ENCODE results near the gene NUP93.

The NUP93 gene

GRCh38 chr16:56758930-56759329, 29.0 kb downstream of the NUP93 start:
- ChIA-PET CTCF (no interaction called here), POLR2A (no interaction called here)
- Histone ChIP-seq H3K9me3 (ENCODE audit: control insufficient read depth, insufficient read depth, low read depth, low read length) (no peaks in the 10 kb centered on the region), H3K4me3 (ENCODE audit: low read depth, low read length) (no peak overlapping the region), H3K27ac (ENCODE audit: extremely low read depth, low read depth, low read length) (no peak overlapping the region), H3K4me1 (ENCODE audit: control insufficient read depth, insufficient read depth, low read length) (no peaks in the 10 kb centered on the region), H3K36me3 (ENCODE audit: control insufficient read depth in 2 of 2, insufficient read depth in 1 of 2, low read length in 2 of 2) (peaks cover 12 to 33% of the 10 kb centered on the region in 2 experiments; a peak in 2 of 3 replicates)
- TF ChIP-seq ZNF426 (tag by site-specific recombination; IDR thresholded peaks at IDR 0.05): no peak
- TF ChIP-seq ZNF335 (tag by site-specific recombination; conservative IDR thresholded peaks at IDR 0.05): no peak

DNA sequence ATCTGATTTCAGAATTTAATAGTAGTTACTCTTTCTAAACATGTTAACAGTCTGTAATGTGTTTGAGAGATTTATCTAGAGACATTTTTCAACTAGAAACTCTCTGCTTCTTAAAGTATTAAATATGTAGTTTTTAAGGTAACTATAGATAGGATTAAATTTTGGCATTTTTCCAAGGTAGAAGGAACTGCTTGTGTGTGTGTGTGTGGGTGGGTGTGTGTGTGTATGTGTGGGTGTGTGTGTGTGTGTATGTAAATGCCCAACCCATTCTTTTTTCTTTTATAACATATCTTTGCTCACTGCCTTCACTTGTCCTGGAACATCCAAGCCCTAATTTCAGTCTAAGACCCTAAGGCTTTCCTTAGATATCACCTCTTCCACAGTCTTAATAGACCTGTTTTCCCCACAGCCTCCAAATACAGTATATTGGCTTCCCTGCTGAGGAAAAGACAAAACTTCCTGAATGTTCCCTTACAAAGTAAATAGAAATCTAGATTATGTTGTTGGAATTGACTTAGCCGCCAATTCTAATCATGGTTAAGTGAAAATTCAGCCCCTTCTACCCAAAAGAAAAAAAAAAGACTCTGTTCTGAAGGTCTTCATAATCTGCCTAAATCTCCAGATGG, 33.5 kb downstream of the NUP93 start:
- CTCF ChIA-PET: no interaction called here
- POLR2A ChIA-PET: no interaction called here
- no peaks in the 10 kb centered on the region for H3K9me3 ChIP-seq (ENCODE audit: control insufficient read depth, insufficient read depth, low read depth, low read length)
- peaks cover 12 to 39% of the 10 kb centered on the region in 2 experiments; a peak in 2 of 3 replicates for H3K36me3 ChIP-seq (ENCODE audit: control insufficient read depth in 2 of 2, insufficient read depth in 1 of 2, low read length in 2 of 2)
- no peaks in the 10 kb centered on the region for H3K4me1 ChIP-seq (ENCODE audit: control insufficient read depth, insufficient read depth, low read length)
- TF ChIP-seq ZNF791 (tag by site-specific recombination; IDR thresholded peaks at IDR 0.05) (no peak), ZBTB7A (tag by site-specific recombination; IDR thresholded peaks at IDR 0.05; ENCODE audit: low read depth) (no peak), EGR2 (tag by site-specific recombination; IDR thresholded peaks at IDR 0.05; ENCODE audit: low read depth) (peak; percentile 92), ZNF530 (tag by site-specific recombination; IDR thresholded peaks at IDR 0.05; ENCODE audit: low read depth) (no peak), ZBTB11 (tag by site-specific recombination; conservative IDR thresholded peaks at IDR 0.05; ENCODE audit: low read depth) (no peak), ZNF132 (tag by site-specific recombination; IDR thresholded peaks at IDR 0.05; ENCODE audit: borderline replicate concordance) (no peak), MZF1 (tag by site-specific recombination; IDR thresholded peaks at IDR 0.05; ENCODE audit: borderline replicate concordance) (no peak), ZNF2 (tag by site-specific recombination; IDR thresholded peaks at IDR 0.05) (no peak), ZNF292 (tag by site-specific recombination; IDR thresholded peaks at IDR 0.05; ENCODE audit: borderline replicate concordance, low read depth) (no peak), ZNF501 (tag by site-specific recombination; IDR thresholded peaks at IDR 0.05) (no peak), ZFHX2 (tag by site-specific recombination; conservative IDR thresholded peaks at IDR 0.05) (peak; percentile 86), SCRT1 (tag by site-specific recombination; IDR thresholded peaks at IDR 0.05; ENCODE audit: borderline replicate concordance) (no peak)
- TF ChIP-seq, protein P1, sequence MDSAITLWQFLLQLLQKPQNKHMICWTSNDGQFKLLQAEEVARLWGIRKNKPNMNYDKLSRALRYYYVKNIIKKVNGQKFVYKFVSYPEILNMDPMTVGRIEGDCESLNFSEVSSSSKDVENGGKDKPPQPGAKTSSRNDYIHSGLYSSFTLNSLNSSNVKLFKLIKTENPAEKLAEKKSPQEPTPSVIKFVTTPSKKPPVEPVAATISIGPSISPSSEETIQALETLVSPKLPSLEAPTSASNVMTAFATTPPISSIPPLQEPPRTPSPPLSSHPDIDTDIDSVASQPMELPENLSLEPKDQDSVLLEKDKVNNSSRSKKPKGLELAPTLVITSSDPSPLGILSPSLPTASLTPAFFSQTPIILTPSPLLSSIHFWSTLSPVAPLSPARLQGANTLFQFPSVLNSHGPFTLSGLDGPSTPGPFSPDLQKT (IDR thresholded peaks at IDR 0.05; ENCODE audit: borderline replicate concordance, low read depth, low read length): no peak
- no peak overlapping the region for H3K27ac ChIP-seq (ENCODE audit: extremely low read depth, low read depth, low read length)
- no peak overlapping the region for H3K4me3 ChIP-seq (ENCODE audit: low read depth, low read length)

- Histone ChIP-seq H3K9me3 (ENCODE audit: control insufficient read depth, insufficient read depth, low read depth, low read length) (no peaks in the 10 kb centered on the region), H3K27ac (ENCODE audit: extremely low read depth, low read depth, low read length) (no peak overlapping the region), H3K36me3 (ENCODE audit: control insufficient read depth in 2 of 2, insufficient read depth in 1 of 2, low read length in 2 of 2) (peaks cover 12 to 25% of the 10 kb centered on the region in 2 experiments; a peak in 2 of 3 replicates), H3K4me1 (ENCODE audit: control insufficient read depth, insufficient read depth, low read length) (no peaks in the 10 kb centered on the region), H3K4me3 (ENCODE audit: low read depth, low read length) (no peak overlapping the region)
- TF ChIP-seq, protein P2, sequence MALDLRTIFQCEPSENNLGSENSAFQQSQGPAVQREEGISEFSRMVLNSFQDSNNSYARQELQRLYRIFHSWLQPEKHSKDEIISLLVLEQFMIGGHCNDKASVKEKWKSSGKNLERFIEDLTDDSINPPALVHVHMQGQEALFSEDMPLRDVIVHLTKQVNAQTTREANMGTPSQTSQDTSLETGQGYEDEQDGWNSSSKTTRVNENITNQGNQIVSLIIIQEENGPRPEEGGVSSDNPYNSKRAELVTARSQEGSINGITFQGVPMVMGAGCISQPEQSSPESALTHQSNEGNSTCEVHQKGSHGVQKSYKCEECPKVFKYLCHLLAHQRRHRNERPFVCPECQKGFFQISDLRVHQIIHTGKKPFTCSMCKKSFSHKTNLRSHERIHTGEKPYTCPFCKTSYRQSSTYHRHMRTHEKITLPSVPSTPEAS (tag by site-specific recombination; IDR thresholded peaks at IDR 0.05): no peak
- TF ChIP-seq ZNF292 (tag by site-specific recombination; IDR thresholded peaks at IDR 0.05; ENCODE audit: borderline replicate concordance, low read depth) (no peak), ZBTB1 (tag by site-specific recombination; IDR thresholded peaks at IDR 0.05) (no peak), ZNF239 (tag by site-specific recombination; IDR thresholded peaks at IDR 0.05) (no peak), ZNF214 (tag by site-specific recombination; IDR thresholded peaks at IDR 0.05; ENCODE audit: borderline replicate concordance) (no peak), HOXD13 (CRISPR knock-in tag; IDR thresholded peaks at IDR 0.05; ENCODE audit: borderline replicate concordance) (no peak)
- TF ChIP-seq, protein P3, sequence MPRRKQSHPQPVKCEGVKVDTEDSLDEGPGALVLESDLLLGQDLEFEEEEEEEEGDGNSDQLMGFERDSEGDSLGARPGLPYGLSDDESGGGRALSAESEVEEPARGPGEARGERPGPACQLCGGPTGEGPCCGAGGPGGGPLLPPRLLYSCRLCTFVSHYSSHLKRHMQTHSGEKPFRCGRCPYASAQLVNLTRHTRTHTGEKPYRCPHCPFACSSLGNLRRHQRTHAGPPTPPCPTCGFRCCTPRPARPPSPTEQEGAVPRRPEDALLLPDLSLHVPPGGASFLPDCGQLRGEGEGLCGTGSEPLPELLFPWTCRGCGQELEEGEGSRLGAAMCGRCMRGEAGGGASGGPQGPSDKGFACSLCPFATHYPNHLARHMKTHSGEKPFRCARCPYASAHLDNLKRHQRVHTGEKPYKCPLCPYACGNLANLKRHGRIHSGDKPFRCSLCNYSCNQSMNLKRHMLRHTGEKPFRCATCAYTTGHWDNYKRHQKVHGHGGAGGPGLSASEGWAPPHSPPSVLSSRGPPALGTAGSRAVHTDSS (tag by site-specific recombination; IDR thresholded peaks at IDR 0.05): no peak
- TF ChIP-seq, protein P4, sequence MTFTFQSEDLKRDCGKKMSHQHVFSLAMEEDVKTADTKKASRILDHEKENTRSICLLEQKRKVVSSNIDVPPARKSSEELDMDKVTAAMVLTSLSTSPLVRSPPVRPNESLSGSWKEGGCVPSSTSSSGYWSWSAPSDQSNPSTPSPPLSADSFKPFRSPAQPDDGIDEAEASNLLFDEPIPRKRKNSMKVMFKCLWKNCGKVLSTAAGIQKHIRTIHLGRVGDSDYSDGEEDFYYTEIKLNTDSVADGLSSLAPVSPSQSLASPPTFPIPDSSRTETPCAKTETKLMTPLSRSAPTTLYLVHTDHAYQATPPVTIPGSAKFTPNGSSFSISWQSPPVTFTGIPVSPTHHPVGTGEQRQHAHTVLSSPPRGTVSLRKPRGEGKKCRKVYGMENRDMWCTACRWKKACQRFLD (tag by site-specific recombination; IDR thresholded peaks at IDR 0.05): no peak
- ChIA-PET POLR2A (no interaction called here), CTCF (interaction anchor here (1.2 kb wide), 1 partner anchor 16 kb away, joined by 3 read pairs; no protein-coding TSS in a partner anchor)
Measured at GRCh38 chr16:56764835-56765234, 34.9 kb downstream of the NUP93 start.

Data from HEK293 (cell line).